Measurements from ENCODE around the gene EIF5AL1.
"Not testable (repeated sequence)": the region's sequence is repeated elsewhere in the genome, so short reads cannot be mapped to it uniquely, and the experiment has no call there.

- not testable (repeated sequence) for TF ChIP-seq CTCF, POLR2A (IDR thresholded peaks at IDR 0.05)
Observed at GRCh38 chr10:79522464-79522863, 10.1 kb downstream of the EIF5AL1 start.
